ENCODE measurements around the gene CENPX.

DNA sequence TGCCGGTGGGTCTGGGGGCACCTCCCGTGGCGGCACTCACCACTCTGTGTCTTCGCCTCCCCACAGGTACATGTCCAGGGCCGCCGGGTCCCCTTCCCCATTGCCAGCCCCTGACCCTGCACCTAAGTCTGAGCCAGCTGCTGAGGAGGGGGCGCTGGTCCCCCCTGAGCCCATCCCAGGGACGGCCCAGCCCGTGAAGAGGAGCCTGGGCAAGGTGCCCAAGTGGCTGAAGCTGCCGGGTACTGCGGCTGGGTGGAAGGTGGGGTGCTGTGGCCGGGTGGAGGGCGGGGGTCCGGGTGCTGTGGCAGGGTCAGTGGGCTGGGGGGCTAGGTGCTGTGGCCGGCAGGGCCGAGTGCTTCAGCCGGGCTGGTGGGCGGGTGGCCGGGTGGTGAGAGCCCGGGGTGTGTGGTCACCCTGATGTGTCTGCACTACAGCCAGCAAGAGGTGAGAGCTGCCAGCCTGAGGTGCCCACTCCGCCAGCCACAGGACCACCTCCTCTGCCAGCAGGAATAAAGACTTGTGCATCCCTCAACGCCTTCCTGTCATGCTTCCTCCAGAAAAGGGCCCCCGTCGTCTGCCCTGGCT is 5.7 kb downstream of the CENPX start:
- TF ChIP-seq POLR2A (IDR thresholded peaks at IDR 0.05; ENCODE audit: low read depth, low read length) (no peak), TAF1 (IDR thresholded peaks at IDR 0.05; ENCODE audit: borderline replicate concordance, low read depth, low read length) (no peak), POLR2AphosphoS5 (IDR thresholded peaks at IDR 0.05; ENCODE audit: low read depth, low read length) (no peak)
